Prostate gland (tissue), 2 donors: Measurements from ENCODE around the gene RAB7A. TPM values are rescaled to one million over a fixed set of nuclear protein-coding genes. Genes with fewer than 3 reads are reported as not detected.
"Not testable (repeated sequence)": the region's sequence is repeated elsewhere in the genome, so short reads cannot be mapped to it uniquely, and the experiment has no call there.

Source experiments
- DNase-seq: peaks from one replicate; pipeline ENCODE4 v3.0.0-alpha.2; 2019; ENCODE audit warnings: low spot score
- H3K27ac ChIP-seq, 2 donors: fragments of 200-600 bp; sonication (generic); 2 replicates each; pipeline ENCODE4 v1.5.1; 2017 to 2019
- H3K27me3 ChIP-seq: fragments of 200-600 bp; sonication (generic); replicated peaks from 2 replicates; pipeline ENCODE4 v1.5.1; 2019; ENCODE audit not compliant: insufficient read depth
- H3K36me3 ChIP-seq, 2 donors: fragments of 200-600 bp; sonication (generic); 1 replicate in 1 of 2; 2 replicates in 1 of 2; pipeline versions ENCODE4 v1.5.1 to v1.8.1; 2017 to 2019
- H3K4me1 ChIP-seq: fragments of 200-600 bp; sonication (generic); replicated peaks from 2 replicates; pipeline ENCODE4 v1.5.1; 2019
- H3K4me3 ChIP-seq, 2 donors: fragments of 200-600 bp; sonication (generic); 2 replicates each; pipeline ENCODE4 v1.5.1; 2017 to 2019
- H3K9me3 ChIP-seq: fragments of 200-600 bp; sonication (generic); 2 replicates; pipeline ENCODE4 v1.5.1; 2017
- CTCF ChIP-seq, 4 experiments: fragments of 200-600 bp in 2 of 4; fragments of 450-650 bp in 2 of 4; sonication (generic) in 2 of 4; IDR thresholded peaks; 1 replicate in 3 of 4; 2 replicates in 1 of 4; pipeline ENCODE4 v1.5.1; 2016 to 2019; ENCODE audit warnings: antibody characterized with exemption in 4 of 4, mild to moderate bottlenecking in 2 of 4, moderate library complexity in 2 of 4
- POLR2A ChIP-seq: fragments of 450-650 bp; IDR thresholded peaks from one replicate; pipeline ENCODE4 v1.6.1; 2016; ENCODE audit warnings: antibody characterized with exemption, mild to moderate bottlenecking
- POLR2AphosphoS5 ChIP-seq: sonication (generic); formaldehyde crosslinking; IDR thresholded peaks from one replicate; pipeline ENCODE4 v1.6.1; 2017; ENCODE audit warnings: antibody characterized with exemption
- WGBS: methylation state at CpG from one replicate; pipeline ENCODE4 v1.1.5; 2018; 5-methylcytosine and 5-hydroxymethylcytosine counted together
- intact Hi-C: fragments of 100-400 bp; cut with DNase I; formaldehyde crosslinking; loops from one replicate; pipeline ENCODE4 v1.14.2; 2022
- total RNA-seq, 2 donors: library from RNA; depleted of rRNA; stranded (reverse); fragments of >200 nt; gene quantifications; one replicate each; pipeline ENCODE4 v1.1.0, GENCODE V29; 2016

Gene RAB7A
- total RNA-seq, 2 donors from 2014 or later: 88.2 to 125 TPM

- Histone ChIP-seq H3K36me3 (no peaks in the 10 kb centered on the region), H3K4me3 (no peak overlapping the region), H3K9me3 (no peaks in the 10 kb centered on the region), H3K27ac (no peak overlapping the region), H3K4me1 (no peaks in the 10 kb centered on the region), H3K27me3 (no peaks in the 10 kb centered on the region)
- no peak for DNase-seq
- no peak for TF ChIP-seq CTCF (IDR thresholded peaks at IDR 0.05)
- no peak for TF ChIP-seq POLR2A
- no peak for TF ChIP-seq POLR2AphosphoS5
- intact Hi-C loops: no loop called here
- WGBS: 79% methylated on average over 6 of the region's 6 CpGs
These were observed 97.0 kb downstream of the RAB7A start for GRCh38 chr3:128823008-128823407.

GRCh38 chr3:128823631-128824030, 97.6 kb downstream of the RAB7A start:
- Histone ChIP-seq H3K36me3 (no peaks in the 10 kb centered on the region), H3K27ac (no peak overlapping the region), H3K4me3 (no peak overlapping the region), H3K9me3 (no peaks in the 10 kb centered on the region), H3K4me1 (no peaks in the 10 kb centered on the region), H3K27me3 (no peaks in the 10 kb centered on the region)
- no peak for DNase-seq
- WGBS: 94% methylated on average over 3 of the region's 3 CpGs
- intact Hi-C loops: no loop called here
- TF ChIP-seq POLR2AphosphoS5: no peak
- TF ChIP-seq POLR2A: no peak
- TF ChIP-seq CTCF (IDR thresholded peaks at IDR 0.05): no peak

GRCh38 chr3:128824132-128824850, 98.3 kb downstream of the RAB7A start:
- DNase-seq: no peak
- Histone ChIP-seq H3K4me1 (no peaks in the 10 kb centered on the region), H3K27me3 (no peaks in the 10 kb centered on the region), H3K36me3 (no peaks in the 10 kb centered on the region), H3K4me3 (no peak overlapping the region), H3K27ac (no peak overlapping the region), H3K9me3 (no peaks in the 10 kb centered on the region)
- TF ChIP-seq CTCF (IDR thresholded peaks at IDR 0.05) (no peak), POLR2AphosphoS5 (no peak), POLR2A (no peak)
- intact Hi-C loops: no loop called here
- 76% methylated on average over 9 of the region's 10 CpGs for WGBS

- DNase-seq: no peak
- no peaks in the 10 kb centered on the region for H3K4me1 ChIP-seq
- no peaks in the 10 kb centered on the region for H3K9me3 ChIP-seq
- intact Hi-C loops: no loop called here
- no peak for TF ChIP-seq CTCF (IDR thresholded peaks at IDR 0.05)
- TF ChIP-seq POLR2A: no peak
- no peak for TF ChIP-seq POLR2AphosphoS5
- no peaks in the 10 kb centered on the region for H3K27me3 ChIP-seq
- H3K36me3 ChIP-seq: no peaks in the 10 kb centered on the region
- no peak overlapping the region for H3K4me3 ChIP-seq
- H3K27ac ChIP-seq: no peak overlapping the region
- WGBS: 93% methylated on average over 4 of the region's 4 CpGs
These were observed 99.2 kb downstream of the RAB7A start for GRCh38 chr3:128825117-128825725.

- H3K4me3 ChIP-seq, H3K36me3 ChIP-seq, H3K27me3 ChIP-seq, DNase-seq, intact Hi-C loops, H3K9me3 ChIP-seq, H3K27ac ChIP-seq, H3K4me1 ChIP-seq: not testable (repeated sequence)
- 69% methylated on average over 9 of the region's 9 CpGs for WGBS
These were observed 103.1 kb downstream of the RAB7A start for GRCh38 chr3:128829087-128829486.

- DNase-seq, H3K36me3 ChIP-seq, H3K4me1 ChIP-seq, H3K9me3 ChIP-seq, intact Hi-C loops, H3K27me3 ChIP-seq, H3K4me3 ChIP-seq, H3K27ac ChIP-seq: not testable (repeated sequence)
- 60% methylated on average over 7 of the region's 7 CpGs for WGBS
These were observed 104.1 kb downstream of the RAB7A start for GRCh38 chr3:128829925-128830625.

GRCh38 chr3:128830762-128831161, 104.8 kb downstream of the RAB7A start:
- H3K4me3 ChIP-seq, H3K27ac ChIP-seq, H3K4me1 ChIP-seq, H3K9me3 ChIP-seq, intact Hi-C loops, H3K36me3 ChIP-seq, DNase-seq, H3K27me3 ChIP-seq: not testable (repeated sequence)
- WGBS: 85% methylated on average over 5 of the region's 5 CpGs

GRCh38 chr3:128832979-128833378, 107.0 kb downstream of the RAB7A start:
- H3K27ac ChIP-seq, H3K4me1 ChIP-seq, H3K27me3 ChIP-seq, H3K9me3 ChIP-seq, H3K4me3 ChIP-seq, H3K36me3 ChIP-seq, DNase-seq, intact Hi-C loops: not testable (repeated sequence)
- WGBS: 80% methylated on average over 5 of the region's 5 CpGs
